ENCODE measurements around the gene GTF2I. TPM values are rescaled to one million over a fixed set of nuclear protein-coding genes. Genes with fewer than 3 reads are reported as not detected.

GTF2I gene
- total RNA-seq, 1 experiment from 2014 or later, result 357 TPM

GRCh38 chr7:74707238-74707637, 49.7 kb downstream of the GTF2I start:
- Histone ChIP-seq H3K18ac (ENCODE audit: insufficient read length, low read depth, low read length) (no peak overlapping the region), H3K9me3 (ENCODE audit: control insufficient read depth, low read depth, low read length) (no peaks in the 10 kb centered on the region), H3K27ac (ENCODE audit: insufficient read length, low read depth, low read length) (no peak overlapping the region), H4K8ac (replicated peaks; ENCODE audit: insufficient read length, low read depth, low read length) (no peak overlapping the region), H3K9ac (ENCODE audit: extremely low read depth, insufficient read length, low read length) (no peak overlapping the region), H2BK12ac (ENCODE audit: insufficient read length, low read depth, low read length) (no peak overlapping the region), H3K56ac (ENCODE audit: insufficient read length, low read depth, low read length) (no peak overlapping the region), H2BK5ac (ENCODE audit: insufficient read length, low read length) (no peak overlapping the region), H3K23me2 (ENCODE audit: insufficient read length, low read depth, low read length, poor library complexity, severe bottlenecking) (no peaks in the 10 kb centered on the region), H3K23ac (ENCODE audit: insufficient read length, low read depth, low read length) (no peak overlapping the region), H3K27me3 (ENCODE audit: insufficient read depth, low read length) (no peaks in the 10 kb centered on the region), H2BK15ac (ENCODE audit: low read depth, low read length) (no peak overlapping the region), H3K4ac (ENCODE audit: low read depth, low read length) (no peak overlapping the region), H4K5ac (ENCODE audit: insufficient read length, low read depth, low read length) (no peak overlapping the region), H4K20me1 (ENCODE audit: control insufficient read depth, insufficient read depth, insufficient read length) (no peaks in the 10 kb centered on the region), H2BK20ac (ENCODE audit: low read depth, low read length, poor library complexity, severe bottlenecking) (no peak overlapping the region), H2AK5ac (ENCODE audit: insufficient read length, low read length) (no peak overlapping the region), H4K91ac (ENCODE audit: insufficient read length, low read depth, low read length) (no peak overlapping the region), H3K79me1 (ENCODE audit: insufficient read depth, low read depth, low read length, poor library complexity, severe bottlenecking) (peaks cover 5% of the 10 kb centered on the region), H3T11ph (ENCODE audit: low read length) (no peak overlapping the region), H2AFZ (ENCODE audit: low read length) (no peak overlapping the region), H3K79me2 (ENCODE audit: insufficient read depth, low read length) (no peaks in the 10 kb centered on the region), H2BK120ac (ENCODE audit: low read depth, low read length, poor library complexity, severe bottlenecking) (no peak overlapping the region), H3K4me1 (ENCODE audit: insufficient read depth, low read length) (no peaks in the 10 kb centered on the region), H3K4me2 (ENCODE audit: insufficient read depth, insufficient read length, low read length) (no peak overlapping the region), H3K14ac (ENCODE audit: insufficient read depth, low read length) (no peak overlapping the region)
- H3K27me3 Mint-ChIP-seq (ENCODE audit: low read depth), result no peaks in the 10 kb centered on the region
- H3K9me3 Mint-ChIP-seq, result peaks cover 0 to 1% of the 10 kb centered on the region in 2 experiments; a peak in 1 of 5 replicates
- peaks cover 66 to 97% (median 96%) of the 10 kb centered on the region in 3 experiments for H3K36me3 Mint-ChIP-seq (ENCODE audit: insufficient read depth in 1 of 3, low read depth in 3 of 3)
- no peak overlapping the region for H3K4me3 Mint-ChIP-seq
- TF ChIP-seq CTCF (conservative IDR thresholded peaks at IDR 0.05), result no peak
- no peaks in the 10 kb centered on the region for H3K4me1 Mint-ChIP-seq
- WGBS (ENCODE audit: extremely low coverage, insufficient read length, low lambda C conversion rate), result no CpG with 5 or more reads among the region's 12 CpGs
- no peak for DNase-seq
- H3K27ac Mint-ChIP-seq, result peak overlapping the region in 2 of 3 experiments; percentile 79 to 89; a peak in 4 of 7 replicates

Data from H9 (cell line).